MCF 10A (cell line): Measurements from ENCODE around the gene SMARCA1. TPM values are rescaled to one million over a fixed set of nuclear protein-coding genes. Genes with fewer than 3 reads are reported as not detected.

Experiments used
- BruUV-seq: library from RNA; stranded (reverse); fragments of 400-500 nt; replicated peaks from 2 replicates; lab custom pipeline; 2021; lab: Mats Ljungman, UMichigan
- CTCF ChIA-PET: fragments of 300-600 bp; sonication (Branson Sonifier 250); formaldehyde crosslinking; extraction: SDS; loops from one replicate; lab custom pipeline; 2021; ENCODE audit warnings: antibody characterized with exemption, inconsistent platforms; lab: Yijun Ruan, JAX
- POLR2A ChIA-PET: fragments of 300-600, 350-650 bp; sonication (Branson Sonifier 250); formaldehyde crosslinking; extraction: SDS; loops from one replicate; lab custom pipeline; 2020; ENCODE audit warnings: antibody characterized with exemption, inconsistent platforms; lab: Yijun Ruan, JAX
- DNase-seq: peaks from one replicate; pipeline ENCODE4 v3.0.0-alpha.2; 2018; ENCODE audit not compliant: unreplicated experiment
- H3K27ac Mint-ChIP-seq: one replicate; pipeline ENCODE4 v1.8.0; 2022; ENCODE audit warnings: mild to moderate bottlenecking, low read depth, mixed read lengths; ENCODE audit not compliant: unreplicated experiment
- H3K27me3 Mint-ChIP-seq: one replicate; pipeline ENCODE4 v1.8.0; 2022; ENCODE audit warnings: mixed read lengths; ENCODE audit not compliant: insufficient read depth, unreplicated experiment
- H3K36me3 Mint-ChIP-seq: one replicate; pipeline ENCODE4 v1.8.0; 2022; ENCODE audit warnings: mild to moderate bottlenecking, moderate library complexity, mixed read lengths; ENCODE audit not compliant: insufficient read depth, unreplicated experiment
- H3K4me1 Mint-ChIP-seq: one replicate; pipeline ENCODE4 v1.8.0; 2022; ENCODE audit warnings: mixed read lengths; ENCODE audit not compliant: insufficient read depth, unreplicated experiment
- H3K4me3 Mint-ChIP-seq: one replicate; pipeline ENCODE4 v1.8.0; 2022; ENCODE audit warnings: mild to moderate bottlenecking, moderate library complexity, mixed read lengths; ENCODE audit not compliant: unreplicated experiment
- H3K9me3 Mint-ChIP-seq: one replicate; pipeline ENCODE4 v1.8.0; 2022; ENCODE audit warnings: mixed read lengths; ENCODE audit not compliant: unreplicated experiment
- CTCF ChIP-seq: fragments of 200-600 bp; IDR thresholded peaks from one replicate; pipeline ENCODE4 v1.8.0; 2022; ENCODE audit warnings: antibody characterized with exemption, mild to moderate bottlenecking; ENCODE audit not compliant: unreplicated experiment
- intact Hi-C: fragments of 100-400 bp; cut with micrococcal nuclease; formaldehyde crosslinking; loops from 2 replicates; pipeline ENCODE4 v1.14.1; 2022
- total RNA-seq: library from RNA; stranded (reverse); gene quantifications from 2 replicates; pipeline ENCODE4 v1.2.3, GENCODE V29; 2022

Gene SMARCA1
- total RNA-seq, 1 experiment from 2014 or later = 1.7 TPM

GRCh38 chrX:129433461-129433860 is 89.8 kb downstream of the SMARCA1 start:
- no peak overlapping the region for H3K27ac Mint-ChIP-seq
- POLR2A ChIA-PET = no interaction called here
- no peak for DNase-seq
- H3K9me3 Mint-ChIP-seq = no peaks in the 10 kb centered on the region
- no peak overlapping the region for H3K4me3 Mint-ChIP-seq
- H3K27me3 Mint-ChIP-seq = no peaks in the 10 kb centered on the region
- no peaks in the 10 kb centered on the region for H3K4me1 Mint-ChIP-seq
- CTCF ChIA-PET = no interaction called here
- TF ChIP-seq CTCF = no peak
- H3K36me3 Mint-ChIP-seq = no peaks in the 10 kb centered on the region
- intact Hi-C loops = no loop called here
- BruUV-seq = no TSS peak

GRCh38 chrX:129427267-129427666 is 96.0 kb downstream of the SMARCA1 start:
- intact Hi-C loops = no loop called here
- Mint-ChIP-seq H3K27me3 (peaks cover 8% of the 10 kb centered on the region), H3K9me3 (peaks cover 14% of the 10 kb centered on the region), H3K36me3 (no peaks in the 10 kb centered on the region), H3K4me3 (no peak overlapping the region), H3K4me1 (no peaks in the 10 kb centered on the region), H3K27ac (no peak overlapping the region)
- ChIA-PET POLR2A (no interaction called here), CTCF (no interaction called here)
- no peak for DNase-seq
- TF ChIP-seq CTCF = no peak
- no TSS peak for BruUV-seq

- Mint-ChIP-seq H3K36me3 (no peaks in the 10 kb centered on the region), H3K27ac (no peak overlapping the region), H3K4me3 (no peak overlapping the region), H3K9me3 (peaks cover 16% of the 10 kb centered on the region), H3K4me1 (no peaks in the 10 kb centered on the region), H3K27me3 (peaks cover 11% of the 10 kb centered on the region)
- ChIA-PET POLR2A (no interaction called here), CTCF (no interaction called here)
- TF ChIP-seq CTCF = no peak
- no TSS peak for BruUV-seq
- intact Hi-C loops = no loop called here
- DNase-seq = no peak
Measured at GRCh38 chrX:129423191-129423590, 100.1 kb downstream of the SMARCA1 start.

GRCh38 chrX:129404670-129405008 is 118.7 kb downstream of the SMARCA1 start:
- CTCF ChIA-PET = no interaction called here
- intact Hi-C loops = no loop called here
- Mint-ChIP-seq H3K36me3 (no peaks in the 10 kb centered on the region), H3K4me1 (no peaks in the 10 kb centered on the region), H3K9me3 (peaks cover 8% of the 10 kb centered on the region), H3K27me3 (no peaks in the 10 kb centered on the region), H3K27ac (no peak overlapping the region), H3K4me3 (no peak overlapping the region)
- no peak for TF ChIP-seq CTCF
- BruUV-seq = no TSS peak
- POLR2A ChIA-PET = no interaction called here
- DNase-seq = no peak
